Stimulated activated CD8-positive, alpha-beta memory T cell treated with anti-CD3 and anti-CD28 coated beads, Interleukin-15, amount 100 ng/mL, for 4 hours (primary cell): ENCODE results near the gene CMIP.
"Not testable (repeated sequence)": the region's sequence is repeated elsewhere in the genome, so short reads cannot be mapped to it uniquely, and the experiment has no call there.

ENCODE experiments used
- DNase-seq, 2 donors: peaks; one replicate each; pipeline ENCODE4 v3.0.0-alpha.2; 2020; ENCODE audit warnings: low read depth in 2 of 2

CMIP gene

GRCh38 chr16:81567087-81567486, 122.5 kb downstream of the CMIP start:
- no peak for DNase-seq

GRCh38 chr16:81567987-81568748, 123.6 kb downstream of the CMIP start:
- DNase-seq: no peak

- DNase-seq: no peak
These were observed 124.1 kb downstream of the CMIP start for GRCh38 chr16:81568749-81569087.

GRCh38 chr16:81569361-81570034, 124.9 kb downstream of the CMIP start:
- DNase-seq: no peak

GRCh38 chr16:81570151-81570846, 125.7 kb downstream of the CMIP start:
- no peak for DNase-seq

- DNase-seq: no peak
These were observed 126.6 kb downstream of the CMIP start for GRCh38 chr16:81571175-81571574.

- DNase-seq: no peak
These were observed 127.2 kb downstream of the CMIP start for GRCh38 chr16:81571592-81572385.

GRCh38 chr16:81572386-81573144, 128.0 kb downstream of the CMIP start:
- DNase-seq: no peak

- no peak for DNase-seq
These were observed 129.0 kb downstream of the CMIP start for GRCh38 chr16:81573533-81574020.

- no peak for DNase-seq
These were observed 129.6 kb downstream of the CMIP start for GRCh38 chr16:81574168-81574567.

GRCh38 chr16:81575307-81575706, 130.7 kb downstream of the CMIP start:
- DNase-seq: no peak

GRCh38 chr16:81575834-81576233, 131.2 kb downstream of the CMIP start:
- no peak for DNase-seq

GRCh38 chr16:81576696-81577095, 132.1 kb downstream of the CMIP start:
- no peak for DNase-seq

- DNase-seq: not testable (repeated sequence)
These were observed 132.7 kb downstream of the CMIP start for GRCh38 chr16:81577272-81577671.

- DNase-seq: no peak
These were observed 133.5 kb downstream of the CMIP start for GRCh38 chr16:81578076-81578475.

GRCh38 chr16:81578636-81579413, 134.2 kb downstream of the CMIP start:
- no peak for DNase-seq

GRCh38 chr16:81581107-81581506, 136.5 kb downstream of the CMIP start:
- no peak for DNase-seq

GRCh38 chr16:81582655-81583441, 138.2 kb downstream of the CMIP start:
- DNase-seq: no peak

- DNase-seq: no peak
These were observed 139.5 kb downstream of the CMIP start for GRCh38 chr16:81583893-81584631.
